ENCODE data around the gene RFX7.

DNA sequence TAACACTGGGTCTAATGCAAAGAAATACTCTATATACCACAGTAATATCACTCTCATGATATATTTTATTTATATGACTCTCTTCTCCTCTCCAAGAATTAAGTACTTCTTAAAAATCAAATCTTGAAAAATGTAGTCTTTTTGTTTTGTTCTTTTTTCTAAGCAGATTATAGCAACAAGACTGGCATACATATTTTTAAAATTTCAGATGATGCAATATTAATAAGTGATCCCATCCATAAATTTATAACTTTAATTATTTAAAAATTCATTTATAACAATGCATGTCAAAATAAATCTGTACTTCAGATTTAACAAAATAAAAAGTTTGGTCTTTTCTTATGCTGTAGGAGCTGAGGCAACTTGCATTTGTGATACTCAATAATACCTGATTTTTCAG lies 155.3 kb downstream of the RFX7 start:
- TF ChIP-seq POLR2A (IDR thresholded peaks at IDR 0.05; ENCODE audit: low read depth, low read length), result no peak
- no peak for TF ChIP-seq POLR2AphosphoS5 (IDR thresholded peaks at IDR 0.05; ENCODE audit: low read depth, low read length)
- TF ChIP-seq TAF1 (IDR thresholded peaks at IDR 0.05; ENCODE audit: low read depth, low read length), result no peak
